ENCODE results near the gene NTHL1.
A peak's percentile ranks its signal among the peaks of the same experiment; 100 is the strongest.

Gene NTHL1

GRCh38 chr16:2087748-2088631, 40.4 kb upstream of the NTHL1 start:
- no peak overlapping the region for H3K27ac ChIP-seq (ENCODE audit: low read length)
- H3K36me3 ChIP-seq (ENCODE audit: insufficient read depth, low read length), result peaks cover 93% of the 10 kb centered on the region
- H2AFZ ChIP-seq (ENCODE audit: low read depth, low read length), result no peak overlapping the region
- no peaks in the 10 kb centered on the region for H3K4me1 ChIP-seq (ENCODE audit: insufficient read depth, low read length)
- no peak overlapping the region for H3K4me3 ChIP-seq (ENCODE audit: low read depth in 1 of 2, low read length in 2 of 2)
- no peak overlapping the region for H3K9ac ChIP-seq (ENCODE audit: low read depth, low read length)
- H4K20me1 ChIP-seq (ENCODE audit: insufficient read depth, low read length), result peaks cover 16% of the 10 kb centered on the region
- H3K27me3 ChIP-seq (ENCODE audit: insufficient read depth, low read length, poor library complexity), result no peaks in the 10 kb centered on the region
- no peak for TF ChIP-seq EZH2 (IDR thresholded peaks at IDR 0.05; ENCODE audit: borderline replicate concordance, low read depth, low read length, severe bottlenecking)
- TF ChIP-seq, protein P1, sequence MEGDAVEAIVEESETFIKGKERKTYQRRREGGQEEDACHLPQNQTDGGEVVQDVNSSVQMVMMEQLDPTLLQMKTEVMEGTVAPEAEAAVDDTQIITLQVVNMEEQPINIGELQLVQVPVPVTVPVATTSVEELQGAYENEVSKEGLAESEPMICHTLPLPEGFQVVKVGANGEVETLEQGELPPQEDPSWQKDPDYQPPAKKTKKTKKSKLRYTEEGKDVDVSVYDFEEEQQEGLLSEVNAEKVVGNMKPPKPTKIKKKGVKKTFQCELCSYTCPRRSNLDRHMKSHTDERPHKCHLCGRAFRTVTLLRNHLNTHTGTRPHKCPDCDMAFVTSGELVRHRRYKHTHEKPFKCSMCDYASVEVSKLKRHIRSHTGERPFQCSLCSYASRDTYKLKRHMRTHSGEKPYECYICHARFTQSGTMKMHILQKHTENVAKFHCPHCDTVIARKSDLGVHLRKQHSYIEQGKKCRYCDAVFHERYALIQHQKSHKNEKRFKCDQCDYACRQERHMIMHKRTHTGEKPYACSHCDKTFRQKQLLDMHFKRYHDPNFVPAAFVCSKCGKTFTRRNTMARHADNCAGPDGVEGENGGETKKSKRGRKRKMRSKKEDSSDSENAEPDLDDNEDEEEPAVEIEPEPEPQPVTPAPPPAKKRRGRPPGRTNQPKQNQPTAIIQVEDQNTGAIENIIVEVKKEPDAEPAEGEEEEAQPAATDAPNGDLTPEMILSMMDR (IDR thresholded peaks at IDR 0.05; ENCODE audit: borderline replicate concordance, extremely low read depth, low read length, poor library complexity, severe bottlenecking), result no peak
- H3K4me2 ChIP-seq (ENCODE audit: insufficient read depth, low read length), result no peak overlapping the region
- DNase-seq (no peak), ATAC-seq (ENCODE audit: insufficient read depth, low read depth) (no peak)
- H3K79me2 ChIP-seq (ENCODE audit: insufficient read depth, low read length), result no peaks in the 10 kb centered on the region
- no peaks in the 10 kb centered on the region for H3K9me3 ChIP-seq (ENCODE audit: insufficient read depth, low read length, severe bottlenecking)

DNA sequence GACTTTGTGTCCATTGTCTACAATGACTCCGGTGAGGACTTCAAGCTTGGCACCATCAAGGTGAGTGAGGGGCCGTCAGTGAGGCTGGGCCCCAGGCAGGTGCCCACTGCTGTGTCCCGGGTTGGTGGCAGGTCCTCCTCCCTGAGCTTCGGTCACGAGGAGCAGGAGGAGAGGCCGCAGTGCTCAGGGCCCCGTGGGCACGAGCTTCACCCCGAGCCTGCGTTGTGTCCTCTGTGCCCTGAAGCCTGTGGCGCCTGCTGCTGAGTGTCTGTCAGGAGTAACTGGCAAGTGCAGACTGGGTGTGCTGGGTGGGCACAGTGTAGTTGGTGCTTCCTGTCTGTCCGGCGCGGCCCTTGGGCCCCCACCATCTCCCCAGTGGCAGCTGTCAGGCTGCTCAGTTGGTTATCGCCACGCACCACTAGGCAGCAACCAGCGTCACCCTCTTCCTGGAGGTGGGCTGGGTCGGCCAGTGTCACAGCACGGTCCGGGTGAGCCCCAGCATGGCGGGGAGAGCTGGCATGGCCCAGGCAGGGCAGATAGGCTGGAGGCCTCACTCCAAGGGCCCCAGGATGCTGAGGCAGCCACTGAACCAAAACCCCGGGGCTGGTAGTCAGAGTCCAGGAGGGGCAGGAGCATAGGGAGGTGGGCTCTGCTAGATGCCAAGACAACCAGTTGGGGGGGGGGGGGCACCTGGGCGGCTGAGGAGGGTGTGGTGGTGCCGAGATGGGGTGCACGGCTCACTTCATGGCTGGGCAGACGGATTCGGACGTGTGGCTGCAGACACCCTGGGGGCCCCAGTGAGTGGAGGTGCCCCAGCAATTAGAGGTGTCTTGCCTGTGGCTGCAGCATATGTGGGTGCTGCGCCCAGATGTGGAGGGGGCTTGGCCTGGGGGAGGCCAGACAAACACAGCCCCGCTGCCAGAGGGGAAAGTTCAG, 39.4 kb upstream of the NTHL1 start:
- H3K9ac ChIP-seq (ENCODE audit: low read depth, low read length), result no peak overlapping the region
- H3K27ac ChIP-seq (ENCODE audit: low read length), result no peak overlapping the region
- H3K4me1 ChIP-seq (ENCODE audit: insufficient read depth, low read length), result no peaks in the 10 kb centered on the region
- no peaks in the 10 kb centered on the region for H3K79me2 ChIP-seq (ENCODE audit: insufficient read depth, low read length)
- H4K20me1 ChIP-seq (ENCODE audit: insufficient read depth, low read length), result peaks cover 16% of the 10 kb centered on the region
- DNase-seq, result no peak
- no peak overlapping the region for H2AFZ ChIP-seq (ENCODE audit: low read depth, low read length)
- H3K36me3 ChIP-seq (ENCODE audit: insufficient read depth, low read length), result peaks cover 92% of the 10 kb centered on the region
- H3K4me3 ChIP-seq (ENCODE audit: low read depth in 1 of 2, low read length in 2 of 2), result no peak overlapping the region
- no peak overlapping the region for H3K4me2 ChIP-seq (ENCODE audit: insufficient read depth, low read length)
- TF ChIP-seq, protein P1 (IDR thresholded peaks at IDR 0.05; ENCODE audit: borderline replicate concordance, extremely low read depth, low read length, poor library complexity, severe bottlenecking), result no peak
- TF ChIP-seq EZH2 (IDR thresholded peaks at IDR 0.05; ENCODE audit: borderline replicate concordance, low read depth, low read length, severe bottlenecking), result no peak
- no peaks in the 10 kb centered on the region for H3K9me3 ChIP-seq (ENCODE audit: insufficient read depth, low read length, severe bottlenecking)
- H3K27me3 ChIP-seq (ENCODE audit: insufficient read depth, low read length, poor library complexity), result no peaks in the 10 kb centered on the region
- 0 out of 3 replicates have a peak, but pooled peaks have one; percentile 11 for ATAC-seq (ENCODE audit: insufficient read depth, low read depth)

DNA sequence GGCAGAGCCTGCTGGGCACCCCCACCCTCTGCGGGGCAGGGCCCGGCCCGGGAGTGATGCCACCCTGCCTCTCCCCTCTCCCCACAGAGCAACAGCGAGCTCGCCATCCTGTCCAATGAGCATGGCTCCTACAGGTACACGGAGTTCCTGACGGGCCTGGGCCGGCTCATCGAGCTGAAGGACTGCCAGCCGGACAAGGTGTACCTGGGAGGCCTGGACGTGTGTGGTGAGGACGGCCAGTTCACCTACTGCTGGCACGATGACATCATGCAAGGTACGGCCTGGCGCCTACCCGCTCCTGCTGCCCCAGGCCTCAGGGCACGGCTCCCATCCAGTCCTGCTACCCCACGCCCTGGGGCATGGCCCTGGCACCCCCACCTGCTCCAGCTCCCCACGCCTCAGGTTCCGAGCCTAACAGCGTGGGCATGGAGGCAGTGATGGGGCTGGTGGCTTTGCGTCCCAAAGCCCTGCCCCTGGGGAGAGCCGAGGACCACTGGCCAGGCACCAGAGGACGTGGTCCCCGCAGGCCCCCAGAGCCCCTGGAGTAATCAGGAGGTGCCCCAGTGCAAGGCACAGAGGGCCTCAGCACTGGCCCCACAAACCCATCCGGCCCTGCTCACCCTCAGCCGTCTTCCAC, 38.6 kb upstream of the NTHL1 start:
- no peak for ATAC-seq (ENCODE audit: insufficient read depth, low read depth)
- H3K9ac ChIP-seq (ENCODE audit: low read depth, low read length), result no peak overlapping the region
- peaks cover 93% of the 10 kb centered on the region for H3K36me3 ChIP-seq (ENCODE audit: insufficient read depth, low read length)
- H2AFZ ChIP-seq (ENCODE audit: low read depth, low read length), result no peak overlapping the region
- no peaks in the 10 kb centered on the region for H3K79me2 ChIP-seq (ENCODE audit: insufficient read depth, low read length)
- peaks cover 19% of the 10 kb centered on the region for H4K20me1 ChIP-seq (ENCODE audit: insufficient read depth, low read length)
- no peaks in the 10 kb centered on the region for H3K27me3 ChIP-seq (ENCODE audit: insufficient read depth, low read length, poor library complexity)
- no peaks in the 10 kb centered on the region for H3K9me3 ChIP-seq (ENCODE audit: insufficient read depth, low read length, severe bottlenecking)
- no peaks in the 10 kb centered on the region for H3K4me1 ChIP-seq (ENCODE audit: insufficient read depth, low read length)
- H3K4me3 ChIP-seq (ENCODE audit: low read depth in 1 of 2, low read length in 2 of 2), result no peak overlapping the region
- H3K4me2 ChIP-seq (ENCODE audit: insufficient read depth, low read length), result no peak overlapping the region
- H3K27ac ChIP-seq (ENCODE audit: low read length), result no peak overlapping the region
- no peak for DNase-seq
- TF ChIP-seq EZH2 (IDR thresholded peaks at IDR 0.05; ENCODE audit: borderline replicate concordance, low read depth, low read length, severe bottlenecking), result no peak
- TF ChIP-seq, protein P1 (IDR thresholded peaks at IDR 0.05; ENCODE audit: borderline replicate concordance, extremely low read depth, low read length, poor library complexity, severe bottlenecking), result no peak

All from DND-41 (cell line).